Fibroblast of skin of abdomen (primary cell): ENCODE results near the gene NACA.

Experiments used
- DNase-seq: peaks from one replicate; pipeline ENCODE4 v3.0.0-alpha.2; 2013

The NACA gene

GRCh38 chr12:56687223-56688128, 37.6 kb downstream of the NACA start:
- DNase-seq = no peak

GRCh38 chr12:56684745-56685359, 40.2 kb downstream of the NACA start:
- DNase-seq = no peak

GRCh38 chr12:56682323-56682722, 42.8 kb downstream of the NACA start:
- DNase-seq = no peak

- no peak for DNase-seq
Observed at GRCh38 chr12:56679883-56680575, 45.1 kb downstream of the NACA start.

- DNase-seq = no peak
Observed at GRCh38 chr12:56678852-56679251, 46.2 kb downstream of the NACA start.

GRCh38 chr12:56677680-56678079, 47.4 kb downstream of the NACA start:
- no peak for DNase-seq

GRCh38 chr12:56676851-56677580, 48.1 kb downstream of the NACA start:
- DNase-seq = no peak

- DNase-seq = no peak
Observed at GRCh38 chr12:56671608-56672007, 53.5 kb downstream of the NACA start.

GRCh38 chr12:56670836-56671235, 54.3 kb downstream of the NACA start:
- no peak for DNase-seq

- no peak for DNase-seq
Observed at GRCh38 chr12:56668197-56668457, 57.0 kb downstream of the NACA start.
